Measurements from ENCODE around the gene ACVR1B. TPM values are rescaled to one million over a fixed set of nuclear protein-coding genes. Genes with fewer than 3 reads are reported as not detected.

The ACVR1B gene
- total RNA-seq, 1 donor from 2014 or later: 13.8 TPM

DNA sequence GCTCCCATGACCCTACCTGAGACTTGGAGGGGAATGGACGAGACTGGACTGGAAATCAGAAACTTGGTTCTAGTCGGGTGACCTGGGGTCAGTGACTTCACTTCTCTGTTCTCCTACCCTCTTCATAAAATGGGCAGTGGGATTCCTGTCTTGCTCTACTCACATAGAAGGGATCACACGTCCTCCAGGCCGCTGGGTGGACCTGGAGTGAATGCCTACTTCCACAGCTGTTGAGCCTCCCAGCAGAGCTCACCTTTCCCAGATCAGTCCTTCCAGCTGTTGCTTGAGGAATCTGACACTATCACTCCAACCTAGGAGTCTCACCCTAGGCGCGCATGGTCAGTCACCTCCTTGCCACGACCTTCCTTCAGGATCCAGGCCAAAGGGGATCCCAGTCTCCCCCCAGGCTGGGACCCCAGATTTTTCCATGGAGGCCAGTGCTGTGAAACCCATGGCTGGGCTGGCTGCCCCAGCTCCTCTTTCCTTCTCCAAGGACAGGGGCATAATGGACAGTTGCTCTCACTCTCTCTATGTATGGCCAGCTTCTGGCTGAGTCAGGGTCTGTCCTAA is 43.6 kb upstream of the ACVR1B start:
- TF ChIP-seq EZH2 (IDR thresholded peaks at IDR 0.05) (no peak), EZH2phosphoT487 (IDR thresholded peaks at IDR 0.05) (no peak)
- TF ChIP-seq, protein P1, sequence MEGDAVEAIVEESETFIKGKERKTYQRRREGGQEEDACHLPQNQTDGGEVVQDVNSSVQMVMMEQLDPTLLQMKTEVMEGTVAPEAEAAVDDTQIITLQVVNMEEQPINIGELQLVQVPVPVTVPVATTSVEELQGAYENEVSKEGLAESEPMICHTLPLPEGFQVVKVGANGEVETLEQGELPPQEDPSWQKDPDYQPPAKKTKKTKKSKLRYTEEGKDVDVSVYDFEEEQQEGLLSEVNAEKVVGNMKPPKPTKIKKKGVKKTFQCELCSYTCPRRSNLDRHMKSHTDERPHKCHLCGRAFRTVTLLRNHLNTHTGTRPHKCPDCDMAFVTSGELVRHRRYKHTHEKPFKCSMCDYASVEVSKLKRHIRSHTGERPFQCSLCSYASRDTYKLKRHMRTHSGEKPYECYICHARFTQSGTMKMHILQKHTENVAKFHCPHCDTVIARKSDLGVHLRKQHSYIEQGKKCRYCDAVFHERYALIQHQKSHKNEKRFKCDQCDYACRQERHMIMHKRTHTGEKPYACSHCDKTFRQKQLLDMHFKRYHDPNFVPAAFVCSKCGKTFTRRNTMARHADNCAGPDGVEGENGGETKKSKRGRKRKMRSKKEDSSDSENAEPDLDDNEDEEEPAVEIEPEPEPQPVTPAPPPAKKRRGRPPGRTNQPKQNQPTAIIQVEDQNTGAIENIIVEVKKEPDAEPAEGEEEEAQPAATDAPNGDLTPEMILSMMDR (IDR thresholded peaks at IDR 0.05): no peak
- Histone ChIP-seq H4K20me1 (ENCODE audit: low read depth) (no peaks in the 10 kb centered on the region), H3F3A (ENCODE audit: low read depth) (no peaks in the 10 kb centered on the region), H3K27ac (no peak overlapping the region), H3K4me2 (peak overlapping the region; percentile 79), H3K4me3 (peak overlapping the region; percentile 46), H3K79me2 (ENCODE audit: low read depth) (no peaks in the 10 kb centered on the region), H3K9me3 (ENCODE audit: low read depth) (no peaks in the 10 kb centered on the region), H3K4me1 (peaks cover 9% of the 10 kb centered on the region), H3K9ac (no peak overlapping the region), H3K27me3 (peaks cover 57% of the 10 kb centered on the region), H3K36me3 (no peaks in the 10 kb centered on the region), H2AFZ (replicated peaks) (no peak overlapping the region)
- Mint-ChIP-seq H3K27ac (no peak overlapping the region), H3K9me3 (no peaks in the 10 kb centered on the region), H3K36me3 (no peaks in the 10 kb centered on the region), H3K4me3 (no peak overlapping the region), H3K4me1 (peaks cover 39% of the 10 kb centered on the region), H3K27me3 (ENCODE audit: insufficient read depth, low read depth) (peaks cover 8% of the 10 kb centered on the region)
- no peak for DNase-seq (ENCODE audit: low spot score)

DNA sequence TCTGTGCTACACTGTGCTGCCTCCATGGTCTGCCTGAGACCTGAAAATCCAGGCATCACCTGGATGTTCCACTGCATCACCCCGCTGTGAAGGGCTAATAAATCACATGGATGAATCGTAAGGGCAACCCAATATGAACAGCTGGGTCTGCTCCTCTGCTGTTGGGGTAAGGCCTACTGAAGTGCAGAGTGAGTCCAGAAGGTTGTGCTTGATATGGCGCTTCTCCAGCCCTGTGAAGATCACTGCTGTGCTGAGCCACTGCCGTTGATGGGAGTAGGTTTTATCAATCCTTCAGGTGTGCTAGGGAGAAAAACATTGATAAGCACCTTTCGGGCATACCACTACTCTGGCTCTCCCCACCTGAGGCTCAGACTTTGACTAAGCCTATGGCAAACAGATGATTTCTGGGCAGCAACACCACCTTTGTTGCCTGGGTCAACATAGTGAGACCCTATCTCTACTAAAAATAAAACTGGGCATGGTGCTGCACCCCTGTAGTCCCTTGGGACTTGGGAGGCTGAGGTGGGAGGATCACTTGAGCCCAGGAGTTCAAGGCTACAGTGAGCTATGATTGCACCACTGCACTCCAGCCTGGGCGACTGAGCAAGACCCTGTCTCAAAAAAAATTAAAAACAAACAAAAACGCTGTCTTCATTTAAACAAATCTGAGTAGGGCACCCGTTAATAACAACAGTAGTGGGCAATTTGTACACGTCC is 42.5 kb upstream of the ACVR1B start:
- Histone ChIP-seq H3K4me1 (peaks cover 9% of the 10 kb centered on the region), H3K36me3 (no peaks in the 10 kb centered on the region), H3K9me3 (ENCODE audit: low read depth) (no peaks in the 10 kb centered on the region), H2AFZ (replicated peaks) (no peak overlapping the region), H3K27ac (no peak overlapping the region), H3K4me3 (no peak overlapping the region), H3K9ac (no peak overlapping the region), H3F3A (ENCODE audit: low read depth) (no peaks in the 10 kb centered on the region), H3K79me2 (ENCODE audit: low read depth) (no peaks in the 10 kb centered on the region), H3K27me3 (peaks cover 57% of the 10 kb centered on the region), H3K4me2 (no peak overlapping the region), H4K20me1 (ENCODE audit: low read depth) (no peaks in the 10 kb centered on the region)
- no peak for DNase-seq (ENCODE audit: low spot score)
- Mint-ChIP-seq H3K36me3 (no peaks in the 10 kb centered on the region), H3K27ac (no peak overlapping the region), H3K4me1 (peaks cover 39% of the 10 kb centered on the region), H3K9me3 (no peaks in the 10 kb centered on the region), H3K4me3 (peak overlapping the region; percentile 9), H3K27me3 (ENCODE audit: insufficient read depth, low read depth) (peaks cover 8% of the 10 kb centered on the region)
- TF ChIP-seq EZH2phosphoT487 (IDR thresholded peaks at IDR 0.05) (no peak), EZH2 (IDR thresholded peaks at IDR 0.05) (no peak)
- TF ChIP-seq, protein P1 (IDR thresholded peaks at IDR 0.05): no peak

DNA sequence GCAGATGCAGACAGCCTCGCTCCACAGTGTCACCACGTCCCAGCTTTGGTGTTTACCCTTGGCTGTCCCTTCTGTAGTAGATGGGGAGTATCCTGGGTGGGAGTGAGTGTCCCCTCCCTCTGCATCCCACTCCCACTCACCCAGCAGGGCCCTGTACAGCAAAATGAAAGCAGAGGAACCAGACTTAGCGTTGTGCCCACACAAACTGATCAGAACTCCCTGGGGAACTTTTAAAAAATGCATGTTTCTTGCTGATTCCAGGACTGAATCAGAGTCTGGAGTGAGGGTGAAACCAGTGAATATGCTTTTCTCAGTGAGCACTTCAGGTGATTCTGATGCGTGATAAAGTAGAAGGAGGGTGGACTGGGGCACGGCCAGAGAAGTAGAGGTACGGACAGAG is 41.3 kb upstream of the ACVR1B start:
- Histone ChIP-seq H3F3A (ENCODE audit: low read depth) (no peaks in the 10 kb centered on the region), H2AFZ (replicated peaks) (no peak overlapping the region), H3K27me3 (peaks cover 57% of the 10 kb centered on the region), H3K4me1 (peaks cover 9% of the 10 kb centered on the region), H3K4me2 (no peak overlapping the region), H3K9me3 (ENCODE audit: low read depth) (no peaks in the 10 kb centered on the region), H3K36me3 (no peaks in the 10 kb centered on the region), H3K9ac (no peak overlapping the region), H4K20me1 (ENCODE audit: low read depth) (no peaks in the 10 kb centered on the region), H3K27ac (no peak overlapping the region), H3K4me3 (no peak overlapping the region), H3K79me2 (ENCODE audit: low read depth) (no peaks in the 10 kb centered on the region)
- DNase-seq (ENCODE audit: low spot score): no peak
- peak overlapping the region; percentile 47 for H3K27ac Mint-ChIP-seq
- H3K36me3 Mint-ChIP-seq: no peaks in the 10 kb centered on the region
- TF ChIP-seq, protein P1 (IDR thresholded peaks at IDR 0.05): no peak
- TF ChIP-seq EZH2phosphoT487 (IDR thresholded peaks at IDR 0.05): no peak
- no peak for TF ChIP-seq EZH2 (IDR thresholded peaks at IDR 0.05)
- H3K27me3 Mint-ChIP-seq (ENCODE audit: insufficient read depth, low read depth): peaks cover 7% of the 10 kb centered on the region
- no peaks in the 10 kb centered on the region for H3K9me3 Mint-ChIP-seq
- H3K4me3 Mint-ChIP-seq: no peak overlapping the region
- peaks cover 39% of the 10 kb centered on the region for H3K4me1 Mint-ChIP-seq
